Ishikawa (cell line): ENCODE data around the gene ZNF429.

Experiments used
- CEBPB ChIP-seq: IDR thresholded peaks from 2 replicates; pipeline ENCODE4 v1.6.1; 2012
- CREB1 ChIP-seq: IDR thresholded peaks from 2 replicates; pipeline ENCODE4 v1.6.1; 2012; ENCODE audit warnings: low read depth
- EGR1 ChIP-seq: IDR thresholded peaks from 2 replicates; pipeline ENCODE4 v1.6.1; 2012
- EP300 ChIP-seq: IDR thresholded peaks from 2 replicates; pipeline ENCODE4 v1.6.1; 2012; ENCODE audit warnings: borderline replicate concordance
- FOXM1 ChIP-seq: IDR thresholded peaks from 2 replicates; pipeline ENCODE4 v1.6.1; 2012; ENCODE audit warnings: low read depth, borderline replicate concordance
- NFIC ChIP-seq: IDR thresholded peaks from 2 replicates; pipeline ENCODE4 v1.6.1; 2012
- RAD21 ChIP-seq: IDR thresholded peaks from 2 replicates; pipeline ENCODE4 v1.6.1; 2012; ENCODE audit warnings: low read depth
- TAF1 ChIP-seq: IDR thresholded peaks from 2 replicates; pipeline ENCODE4 v1.6.1; 2012; ENCODE audit warnings: low read depth, mild to moderate bottlenecking
- TCF12 ChIP-seq: IDR thresholded peaks from 2 replicates; pipeline ENCODE4 v1.6.1; 2012; ENCODE audit warnings: low read depth
- TEAD4 ChIP-seq: IDR thresholded peaks from 2 replicates; pipeline ENCODE4 v1.6.1; 2012
- YY1 ChIP-seq: IDR thresholded peaks from 2 replicates; pipeline ENCODE4 v1.6.1; 2012; ENCODE audit warnings: low read depth
- ZBTB7A ChIP-seq: IDR thresholded peaks from 2 replicates; pipeline ENCODE4 v1.6.1; 2012; ENCODE audit warnings: low read depth
- TF ChIP-seq, protein P1 (sequence below): IDR thresholded peaks from 2 replicates; pipeline ENCODE4 v1.6.1; 2012; ENCODE audit warnings: low read depth, mild to moderate bottlenecking
- TF ChIP-seq, protein P2 (sequence below): IDR thresholded peaks from 2 replicates; pipeline ENCODE4 v1.6.1; 2012
- TF ChIP-seq, protein P3 (sequence below): IDR thresholded peaks from 2 replicates; pipeline ENCODE4 v1.6.1; 2012

ZNF429 gene

DNA sequence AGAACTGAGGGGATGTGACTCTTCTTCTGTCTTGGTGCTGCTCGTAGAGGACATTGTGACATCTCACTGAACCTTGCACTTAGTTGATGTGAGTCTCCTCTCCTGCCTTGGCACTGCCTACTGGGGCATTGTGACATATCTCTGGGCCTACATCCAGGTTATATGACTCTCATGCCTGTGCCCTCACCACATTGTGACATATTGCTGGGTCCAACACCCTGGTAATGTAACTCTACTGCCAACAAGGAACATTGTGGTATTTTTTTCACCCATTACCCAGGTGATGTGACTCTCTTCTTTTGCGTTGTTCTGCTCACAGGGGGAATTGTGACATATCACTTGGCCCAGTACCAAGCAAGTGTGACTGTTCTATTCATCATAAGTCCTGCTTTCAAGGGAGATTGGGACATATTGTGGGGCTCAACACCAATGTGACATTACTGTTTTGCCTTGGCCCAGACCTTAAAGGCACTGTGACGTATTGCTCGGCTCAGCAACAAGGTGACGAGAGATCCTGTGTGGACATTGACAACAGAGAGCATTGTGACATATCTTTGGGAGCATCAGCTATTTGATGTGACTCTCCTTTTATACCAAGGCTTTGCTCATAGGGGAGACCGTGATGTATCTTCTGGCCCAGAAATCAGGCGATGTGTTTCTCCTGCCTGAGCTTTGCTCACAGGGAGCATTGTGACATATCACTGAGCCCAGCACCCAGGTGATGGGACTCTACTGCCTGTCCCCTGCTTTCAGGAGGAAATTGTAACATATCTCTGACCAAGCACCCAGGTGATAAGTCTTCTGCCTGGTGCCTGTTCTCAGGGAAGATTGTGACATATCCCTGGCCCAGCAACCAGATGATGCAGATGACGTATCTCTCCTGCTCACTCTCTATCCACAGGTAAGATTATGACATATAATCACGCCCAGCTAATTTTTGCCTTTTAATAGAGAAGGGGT, 12.2 kb upstream of the ZNF429 start:
- TF ChIP-seq RAD21 (no peak), TCF12 (no peak), EGR1 (no peak), EP300 (no peak), NFIC (no peak), CEBPB (no peak), TEAD4 (no peak)
- TF ChIP-seq, protein P1, sequence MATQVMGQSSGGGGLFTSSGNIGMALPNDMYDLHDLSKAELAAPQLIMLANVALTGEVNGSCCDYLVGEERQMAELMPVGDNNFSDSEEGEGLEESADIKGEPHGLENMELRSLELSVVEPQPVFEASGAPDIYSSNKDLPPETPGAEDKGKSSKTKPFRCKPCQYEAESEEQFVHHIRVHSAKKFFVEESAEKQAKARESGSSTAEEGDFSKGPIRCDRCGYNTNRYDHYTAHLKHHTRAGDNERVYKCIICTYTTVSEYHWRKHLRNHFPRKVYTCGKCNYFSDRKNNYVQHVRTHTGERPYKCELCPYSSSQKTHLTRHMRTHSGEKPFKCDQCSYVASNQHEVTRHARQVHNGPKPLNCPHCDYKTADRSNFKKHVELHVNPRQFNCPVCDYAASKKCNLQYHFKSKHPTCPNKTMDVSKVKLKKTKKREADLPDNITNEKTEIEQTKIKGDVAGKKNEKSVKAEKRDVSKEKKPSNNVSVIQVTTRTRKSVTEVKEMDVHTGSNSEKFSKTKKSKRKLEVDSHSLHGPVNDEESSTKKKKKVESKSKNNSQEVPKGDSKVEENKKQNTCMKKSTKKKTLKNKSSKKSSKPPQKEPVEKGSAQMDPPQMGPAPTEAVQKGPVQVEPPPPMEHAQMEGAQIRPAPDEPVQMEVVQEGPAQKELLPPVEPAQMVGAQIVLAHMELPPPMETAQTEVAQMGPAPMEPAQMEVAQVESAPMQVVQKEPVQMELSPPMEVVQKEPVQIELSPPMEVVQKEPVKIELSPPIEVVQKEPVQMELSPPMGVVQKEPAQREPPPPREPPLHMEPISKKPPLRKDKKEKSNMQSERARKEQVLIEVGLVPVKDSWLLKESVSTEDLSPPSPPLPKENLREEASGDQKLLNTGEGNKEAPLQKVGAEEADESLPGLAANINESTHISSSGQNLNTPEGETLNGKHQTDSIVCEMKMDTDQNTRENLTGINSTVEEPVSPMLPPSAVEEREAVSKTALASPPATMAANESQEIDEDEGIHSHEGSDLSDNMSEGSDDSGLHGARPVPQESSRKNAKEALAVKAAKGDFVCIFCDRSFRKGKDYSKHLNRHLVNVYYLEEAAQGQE = no peak
- TF ChIP-seq, protein P2, sequence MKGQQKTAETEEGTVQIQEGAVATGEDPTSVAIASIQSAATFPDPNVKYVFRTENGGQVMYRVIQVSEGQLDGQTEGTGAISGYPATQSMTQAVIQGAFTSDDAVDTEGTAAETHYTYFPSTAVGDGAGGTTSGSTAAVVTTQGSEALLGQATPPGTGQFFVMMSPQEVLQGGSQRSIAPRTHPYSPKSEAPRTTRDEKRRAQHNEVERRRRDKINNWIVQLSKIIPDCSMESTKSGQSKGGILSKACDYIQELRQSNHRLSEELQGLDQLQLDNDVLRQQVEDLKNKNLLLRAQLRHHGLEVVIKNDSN = no peak

DNA sequence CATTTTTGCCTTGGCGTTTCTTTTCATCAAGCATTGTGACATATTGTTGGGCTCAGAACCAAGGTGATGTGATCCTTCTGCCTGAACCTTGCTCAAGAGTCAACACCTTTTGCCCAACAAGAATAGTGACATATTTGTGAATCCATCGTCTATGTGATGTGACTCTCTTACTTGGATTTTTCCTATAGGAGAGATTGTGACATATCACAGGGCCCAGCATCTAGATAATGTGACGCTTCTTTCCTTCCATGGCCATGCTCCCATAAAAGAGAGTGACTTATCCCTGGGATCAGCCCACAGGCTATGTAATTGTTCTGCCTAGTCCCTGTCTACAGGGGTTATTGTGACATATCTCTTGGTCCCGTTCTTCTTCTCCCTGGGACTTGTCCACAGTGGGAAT, 8.5 kb upstream of the ZNF429 start:
- TF ChIP-seq, protein P3, sequence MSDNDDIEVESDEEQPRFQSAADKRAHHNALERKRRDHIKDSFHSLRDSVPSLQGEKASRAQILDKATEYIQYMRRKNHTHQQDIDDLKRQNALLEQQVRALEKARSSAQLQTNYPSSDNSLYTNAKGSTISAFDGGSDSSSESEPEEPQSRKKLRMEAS = no peak
- TF ChIP-seq RAD21 = no peak

DNA sequence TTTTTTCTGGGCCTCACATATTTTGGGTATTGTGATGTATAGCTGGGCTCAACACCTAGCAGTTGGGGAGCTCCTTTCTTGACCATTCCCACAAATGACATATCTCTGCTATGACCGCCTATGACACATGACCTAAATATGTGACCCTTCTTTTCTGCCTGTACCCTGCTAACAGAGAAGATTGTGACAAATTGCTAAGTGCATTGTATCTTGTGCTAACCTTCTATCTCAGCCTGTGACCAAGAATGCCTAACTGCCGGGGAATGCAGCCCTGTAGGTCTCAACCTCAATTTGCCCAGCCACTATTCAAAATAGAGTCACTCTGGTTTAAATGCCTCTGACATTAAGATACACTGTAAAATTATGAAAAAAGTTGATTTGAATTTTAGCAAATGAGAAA, 6.8 kb upstream of the ZNF429 start:
- TF ChIP-seq FOXM1 = no peak

DNA sequence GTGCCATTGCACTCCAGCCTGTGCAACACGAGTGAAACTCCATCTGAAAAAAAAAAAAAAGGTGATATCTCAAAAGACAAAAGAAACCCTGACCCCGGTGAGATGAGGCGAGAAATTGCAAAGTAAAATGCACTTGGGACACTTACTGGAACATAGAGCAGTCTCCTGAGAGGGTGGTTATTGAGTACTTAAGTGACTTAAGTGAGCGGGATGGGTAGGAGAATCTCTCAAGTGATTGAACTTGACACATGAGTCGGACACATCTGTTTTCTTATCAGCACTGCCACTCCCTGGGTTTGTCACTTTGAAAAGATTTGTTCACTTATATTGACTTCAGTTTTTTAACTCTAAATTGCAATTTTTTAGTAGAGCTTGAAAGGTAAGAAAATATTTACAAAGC, 2.8 kb downstream of the ZNF429 start:
- TF ChIP-seq TEAD4 = no peak
- TF ChIP-seq ZBTB7A = no peak
- TF ChIP-seq NFIC = no peak
- TF ChIP-seq, protein P2 = no peak
- no peak for TF ChIP-seq CREB1
- no peak for TF ChIP-seq RAD21
- no peak for TF ChIP-seq EP300
- TF ChIP-seq CEBPB = no peak
- TF ChIP-seq TAF1 = no peak
- TF ChIP-seq, protein P3 = no peak
- no peak for TF ChIP-seq EGR1

DNA sequence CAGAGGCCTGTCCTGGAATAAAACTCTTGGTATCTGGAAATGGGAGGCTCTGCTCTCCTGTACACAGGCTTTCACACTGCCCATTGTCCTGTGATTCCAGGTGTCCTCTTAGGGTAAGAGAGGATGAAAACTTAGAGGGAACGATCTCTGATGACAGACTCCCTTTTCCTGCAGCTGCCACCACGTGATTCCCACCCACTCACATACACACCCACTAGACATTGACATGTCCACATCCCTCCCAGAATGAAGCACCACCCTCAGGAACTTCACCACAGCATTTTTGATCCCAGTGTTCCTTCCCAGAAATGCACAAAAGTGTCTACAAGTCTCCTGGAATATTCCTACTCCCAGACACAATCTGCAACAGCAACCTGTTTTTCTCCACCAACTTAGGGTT, 8.2 kb downstream of the ZNF429 start:
- TF ChIP-seq CREB1 (no peak), EP300 (no peak), FOXM1 (no peak), NFIC (no peak), TAF1 (no peak), YY1 (no peak), ZBTB7A (no peak), RAD21 (no peak), CEBPB (no peak), EGR1 (no peak), TEAD4 (no peak), TCF12 (no peak)
- TF ChIP-seq, protein P2 = no peak
- TF ChIP-seq, protein P3 = no peak
- TF ChIP-seq, protein P1 = no peak

DNA sequence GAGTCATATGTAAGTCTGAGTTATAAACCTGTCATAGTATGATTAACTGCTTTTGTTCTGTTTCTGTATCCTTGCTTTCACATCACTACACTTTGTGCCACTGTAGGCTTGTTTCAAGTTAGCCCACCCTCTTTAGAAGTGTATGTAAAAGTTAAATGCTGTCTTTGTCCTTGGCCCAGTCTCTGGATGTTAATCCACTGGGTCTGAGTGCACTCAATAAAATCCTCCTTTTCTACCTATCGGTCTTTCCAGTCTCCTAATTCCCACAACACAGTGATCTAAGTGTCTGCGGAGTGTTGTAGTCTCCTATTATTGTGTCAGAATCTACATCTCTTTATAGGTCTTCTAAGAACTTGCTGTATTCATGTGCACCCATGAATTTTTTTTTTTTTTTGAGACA, 14.1 kb downstream of the ZNF429 start:
- TF ChIP-seq FOXM1 (no peak), NFIC (no peak), CEBPB (no peak), RAD21 (no peak), TCF12 (no peak), TEAD4 (no peak), CREB1 (no peak), EP300 (no peak), EGR1 (no peak), TAF1 (no peak), YY1 (no peak), ZBTB7A (no peak)
- TF ChIP-seq, protein P3 = no peak
- TF ChIP-seq, protein P1 = no peak
- TF ChIP-seq, protein P2 = no peak
